Panc1 (cell line): ENCODE results near the gene ABHD4. TPM values are rescaled to one million over a fixed set of nuclear protein-coding genes. Genes with fewer than 3 reads are reported as not detected.

Source experiments
- ATAC-seq: fragments of 200-7000 bp; cut with Tn5 transposase; 2 replicates; pipeline ENCODE4 v1.9.1; 2020; ENCODE audit warnings: mild to moderate bottlenecking, moderate library complexity
- BruUV-seq: library from RNA; stranded (reverse); fragments of 400-500 nt; replicated peaks from 2 replicates; lab custom pipeline; 2021; lab: Mats Ljungman, UMichigan
- CTCF ChIA-PET: fragments of 300-600 bp; sonication (Branson Sonifier 250); formaldehyde crosslinking; loops from one replicate; lab custom pipeline; 2022; ENCODE audit warnings: antibody characterized with exemption; lab: Charles Lee
- POLR2A ChIA-PET: fragments of 300-600 bp; sonication (Branson Sonifier 250); formaldehyde crosslinking; loops from one replicate; lab custom pipeline; 2022; ENCODE audit warnings: antibody characterized with exemption; lab: Charles Lee
- DNase-seq: peaks from one replicate; pipeline ENCODE4 v3.0.0-alpha.2; 2010; ENCODE audit warnings: low read depth, low spot score
- H3K27ac ChIP-seq: 2 replicates; pipeline ENCODE4 v1.5.1; 2011; ENCODE audit warnings: mild to moderate bottlenecking, low read length, inconsistent platforms
- H3K27me3 ChIP-seq: fragments of 200-500 bp; sonication (Bioruptor generic); 2 replicates; pipeline ENCODE4 v1.6.0; 2014; ENCODE audit warnings: low read length, inconsistent platforms; ENCODE audit not compliant: control insufficient read depth, insufficient read depth
- H3K36me3 ChIP-seq: fragments of 200-500 bp; sonication (Bioruptor generic); 2 replicates; pipeline ENCODE4 v1.5.1; 2014; ENCODE audit warnings: inconsistent platforms, mild to moderate bottlenecking, low read length, moderate library complexity; ENCODE audit not compliant: control insufficient read depth, insufficient read depth
- H3K4me1 ChIP-seq: 2 replicates; pipeline ENCODE4 v1.5.1; 2011; ENCODE audit warnings: inconsistent platforms, mild to moderate bottlenecking, low read length, moderate library complexity; ENCODE audit not compliant: control insufficient read depth, insufficient read depth
- H3K4me3 ChIP-seq, 2 experiments: 2 replicates each; pipeline ENCODE4 v1.5.1; 2011 to 2012; ENCODE audit warnings: low read depth in 2 of 2, low read length in 2 of 2, mild to moderate bottlenecking in 2 of 2, inconsistent platforms in 1 of 2, moderate library complexity in 1 of 2
- H3K9me3 ChIP-seq: fragments of 200-500 bp; sonication (Bioruptor generic); 2 replicates; pipeline ENCODE4 v1.5.1; 2014; ENCODE audit warnings: low read depth, mild to moderate bottlenecking, inconsistent platforms, low read length, moderate library complexity; ENCODE audit not compliant: control insufficient read depth, insufficient read depth
- POLR2AphosphoS5 ChIP-seq: IDR thresholded peaks from 2 replicates; pipeline ENCODE4 v1.6.1; 2012; ENCODE audit warnings: mild to moderate bottlenecking, low read depth, low read length, moderate library complexity
- SIN3A ChIP-seq: IDR thresholded peaks from 2 replicates; pipeline ENCODE4 v1.6.1; 2012; ENCODE audit warnings: low read depth, mild to moderate bottlenecking, low read length, moderate library complexity, borderline replicate concordance; ENCODE audit not compliant: insufficient read depth
- TCF7L2 ChIP-seq: IDR thresholded peaks from 2 replicates; pipeline ENCODE4 v1.6.1; 2011; ENCODE audit warnings: mild to moderate bottlenecking, low read depth, low read length, inconsistent platforms
- in situ Hi-C: cut with HindIII; loops from 2 replicates; pipeline ENCODE4 v1.10.0; 2016; ENCODE audit warnings: low sequenced_read_pairs, low pct_unique_long_range_greater_than_20kb
- intact Hi-C: fragments of 100-400 bp; cut with micrococcal nuclease; formaldehyde crosslinking; loops from one replicate; pipeline ENCODE4 v1.10.0; 2022; ENCODE audit not compliant: unreplicated experiment
- total RNA-seq: library from RNA; stranded (reverse); gene quantifications from one replicate; pipeline ENCODE4 v1.2.1, GENCODE V29; 2021; ENCODE audit not compliant: unreplicated experiment
- TF ChIP-seq, protein P1 (sequence below): fragments of 450-650 bp; IDR thresholded peaks from 2 replicates; pipeline ENCODE4 v1.5.1; 2017; ENCODE audit warnings: mild to moderate bottlenecking
- TF ChIP-seq, protein P2 (sequence below), 2 experiments: IDR thresholded peaks; 2 replicates each; pipeline ENCODE4 v1.6.1; 2011 to 2012; ENCODE audit warnings: low read depth in 2 of 2, control low read depth in 1 of 2, low read length in 1 of 2, mild to moderate bottlenecking in 1 of 2, moderate library complexity in 1 of 2; ENCODE audit not compliant: insufficient read depth in 1 of 2

Gene ABHD4
- total RNA-seq, 1 experiment from 2014 or later: 5.1 TPM

DNA sequence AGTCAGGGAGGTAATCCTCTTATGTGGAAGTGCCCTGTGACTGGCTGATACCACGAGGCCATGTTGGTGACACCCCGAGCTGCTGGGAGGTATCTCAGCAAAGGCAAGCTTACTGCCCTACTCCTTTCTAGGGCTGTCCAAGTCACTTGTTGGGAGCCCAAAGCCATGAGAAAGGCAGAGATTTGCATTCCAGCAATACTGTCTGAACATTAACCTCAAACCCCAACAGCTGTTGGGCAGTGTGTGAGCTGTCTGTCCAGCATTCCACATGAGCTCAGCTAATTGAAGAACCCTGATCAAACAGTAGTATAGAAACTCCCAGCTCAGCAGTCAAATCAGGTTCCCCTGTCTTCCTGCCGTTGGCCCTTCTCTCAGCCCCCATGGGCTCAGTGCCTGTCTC lies 9.2 kb downstream of the ABHD4 start:
- intact Hi-C loops: no loop called here
- TF ChIP-seq TCF7L2: no peak
- no peak for TF ChIP-seq POLR2AphosphoS5
- TF ChIP-seq, protein P1, sequence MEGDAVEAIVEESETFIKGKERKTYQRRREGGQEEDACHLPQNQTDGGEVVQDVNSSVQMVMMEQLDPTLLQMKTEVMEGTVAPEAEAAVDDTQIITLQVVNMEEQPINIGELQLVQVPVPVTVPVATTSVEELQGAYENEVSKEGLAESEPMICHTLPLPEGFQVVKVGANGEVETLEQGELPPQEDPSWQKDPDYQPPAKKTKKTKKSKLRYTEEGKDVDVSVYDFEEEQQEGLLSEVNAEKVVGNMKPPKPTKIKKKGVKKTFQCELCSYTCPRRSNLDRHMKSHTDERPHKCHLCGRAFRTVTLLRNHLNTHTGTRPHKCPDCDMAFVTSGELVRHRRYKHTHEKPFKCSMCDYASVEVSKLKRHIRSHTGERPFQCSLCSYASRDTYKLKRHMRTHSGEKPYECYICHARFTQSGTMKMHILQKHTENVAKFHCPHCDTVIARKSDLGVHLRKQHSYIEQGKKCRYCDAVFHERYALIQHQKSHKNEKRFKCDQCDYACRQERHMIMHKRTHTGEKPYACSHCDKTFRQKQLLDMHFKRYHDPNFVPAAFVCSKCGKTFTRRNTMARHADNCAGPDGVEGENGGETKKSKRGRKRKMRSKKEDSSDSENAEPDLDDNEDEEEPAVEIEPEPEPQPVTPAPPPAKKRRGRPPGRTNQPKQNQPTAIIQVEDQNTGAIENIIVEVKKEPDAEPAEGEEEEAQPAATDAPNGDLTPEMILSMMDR: no peak
- TF ChIP-seq, protein P2, sequence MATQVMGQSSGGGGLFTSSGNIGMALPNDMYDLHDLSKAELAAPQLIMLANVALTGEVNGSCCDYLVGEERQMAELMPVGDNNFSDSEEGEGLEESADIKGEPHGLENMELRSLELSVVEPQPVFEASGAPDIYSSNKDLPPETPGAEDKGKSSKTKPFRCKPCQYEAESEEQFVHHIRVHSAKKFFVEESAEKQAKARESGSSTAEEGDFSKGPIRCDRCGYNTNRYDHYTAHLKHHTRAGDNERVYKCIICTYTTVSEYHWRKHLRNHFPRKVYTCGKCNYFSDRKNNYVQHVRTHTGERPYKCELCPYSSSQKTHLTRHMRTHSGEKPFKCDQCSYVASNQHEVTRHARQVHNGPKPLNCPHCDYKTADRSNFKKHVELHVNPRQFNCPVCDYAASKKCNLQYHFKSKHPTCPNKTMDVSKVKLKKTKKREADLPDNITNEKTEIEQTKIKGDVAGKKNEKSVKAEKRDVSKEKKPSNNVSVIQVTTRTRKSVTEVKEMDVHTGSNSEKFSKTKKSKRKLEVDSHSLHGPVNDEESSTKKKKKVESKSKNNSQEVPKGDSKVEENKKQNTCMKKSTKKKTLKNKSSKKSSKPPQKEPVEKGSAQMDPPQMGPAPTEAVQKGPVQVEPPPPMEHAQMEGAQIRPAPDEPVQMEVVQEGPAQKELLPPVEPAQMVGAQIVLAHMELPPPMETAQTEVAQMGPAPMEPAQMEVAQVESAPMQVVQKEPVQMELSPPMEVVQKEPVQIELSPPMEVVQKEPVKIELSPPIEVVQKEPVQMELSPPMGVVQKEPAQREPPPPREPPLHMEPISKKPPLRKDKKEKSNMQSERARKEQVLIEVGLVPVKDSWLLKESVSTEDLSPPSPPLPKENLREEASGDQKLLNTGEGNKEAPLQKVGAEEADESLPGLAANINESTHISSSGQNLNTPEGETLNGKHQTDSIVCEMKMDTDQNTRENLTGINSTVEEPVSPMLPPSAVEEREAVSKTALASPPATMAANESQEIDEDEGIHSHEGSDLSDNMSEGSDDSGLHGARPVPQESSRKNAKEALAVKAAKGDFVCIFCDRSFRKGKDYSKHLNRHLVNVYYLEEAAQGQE (IDR thresholded peaks at IDR 0.05; ENCODE audit: insufficient read depth in 1 of 2, low read depth in 2 of 2, low read length in 1 of 2): no peak
- Histone ChIP-seq H3K27me3 (no peaks in the 10 kb centered on the region), H3K27ac (no peak overlapping the region), H3K36me3 (no peaks in the 10 kb centered on the region), H3K4me3 (no peak overlapping the region), H3K4me1 (no peaks in the 10 kb centered on the region), H3K9me3 (no peaks in the 10 kb centered on the region)
- POLR2A ChIA-PET: no interaction called here
- in situ Hi-C loops: no loop called here
- ATAC-seq: no peak
- no peak for DNase-seq
- CTCF ChIA-PET: no interaction called here
- no TSS peak for BruUV-seq

DNA sequence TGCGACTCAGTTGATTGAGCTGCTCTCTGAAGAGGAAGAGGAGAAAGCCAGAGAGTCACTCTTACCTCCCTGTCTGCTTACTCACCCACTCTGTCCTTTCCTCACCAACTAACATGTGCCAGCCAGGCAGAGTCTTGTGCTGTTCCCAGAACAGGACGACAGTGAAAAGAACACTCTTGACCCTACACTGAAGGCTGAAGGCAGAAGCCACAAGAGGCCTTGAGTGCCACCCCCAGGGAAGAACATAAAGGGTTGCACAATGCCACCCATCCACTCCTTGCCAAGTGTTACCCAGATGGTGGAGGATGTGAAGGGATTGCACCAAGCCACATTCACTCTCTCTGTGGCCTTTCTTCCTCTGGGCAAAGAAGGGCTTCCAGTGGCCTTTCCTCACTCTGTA lies 12.8 kb downstream of the ABHD4 start:
- ATAC-seq (no peak), DNase-seq (no peak)
- no peaks in the 10 kb centered on the region for H3K36me3 ChIP-seq
- no peaks in the 10 kb centered on the region for H3K4me1 ChIP-seq
- H3K27me3 ChIP-seq: no peaks in the 10 kb centered on the region
- in situ Hi-C loops: no loop called here
- H3K27ac ChIP-seq: no peak overlapping the region
- no peak for TF ChIP-seq SIN3A
- TF ChIP-seq, protein P2 (IDR thresholded peaks at IDR 0.05; ENCODE audit: insufficient read depth in 1 of 2, low read depth in 2 of 2, low read length in 1 of 2): no peak
- no peak for TF ChIP-seq TCF7L2
- TF ChIP-seq, protein P1: no peak
- TF ChIP-seq POLR2AphosphoS5: no peak
- intact Hi-C loops: no loop called here
- BruUV-seq: no TSS peak
- CTCF ChIA-PET: no interaction called here
- POLR2A ChIA-PET: no interaction called here
- no peaks in the 10 kb centered on the region for H3K9me3 ChIP-seq
- H3K4me3 ChIP-seq: no peak overlapping the region
